HG02763 (cell line): Measurements from ENCODE around the gene KRT5.
"Not testable (repeated sequence)": the region's sequence is repeated elsewhere in the genome, so short reads cannot be mapped to it uniquely, and the experiment has no call there.

Experiments used
- ATAC-seq: cut with Tn5 transposase; IDR thresholded peaks from one replicate; pipeline ENCODE4 v1.9.1; 2021; ENCODE audit warnings: mild to moderate bottlenecking, moderate library complexity; ENCODE audit not compliant: unreplicated experiment

Gene KRT5

DNA sequence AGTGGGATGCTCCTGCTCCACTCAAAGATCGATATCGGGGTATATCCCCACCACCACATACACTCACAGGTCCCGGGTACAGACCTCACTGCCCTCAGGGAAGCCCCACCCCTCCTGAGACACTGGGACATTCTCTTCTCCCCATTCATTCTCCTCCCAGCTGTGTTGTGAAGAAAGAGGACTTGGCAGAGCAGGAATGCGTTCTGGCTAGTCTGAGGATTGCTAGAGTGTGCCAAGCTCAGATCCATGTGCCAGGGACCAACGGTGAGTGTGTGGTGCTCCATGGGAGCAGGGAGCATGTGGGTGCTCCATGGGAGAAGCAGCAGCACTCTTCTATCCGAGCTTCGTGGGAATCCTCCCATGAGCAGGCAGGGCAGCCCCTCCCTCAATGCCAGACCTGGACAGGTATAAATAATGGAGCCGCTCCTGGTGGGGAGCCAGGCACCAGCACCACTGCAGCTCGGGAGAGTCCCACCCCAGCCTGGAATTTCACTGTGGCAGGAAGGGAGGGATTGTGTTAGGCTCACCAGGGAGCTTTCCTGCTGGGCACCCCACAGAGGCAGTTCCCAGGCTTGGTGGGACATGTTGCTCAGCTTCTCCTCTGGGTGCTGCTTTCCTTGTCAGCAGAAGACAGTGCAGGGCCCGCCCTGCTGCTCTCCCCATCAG, 2.3 kb upstream of the KRT5 start:
- no peak for ATAC-seq

DNA sequence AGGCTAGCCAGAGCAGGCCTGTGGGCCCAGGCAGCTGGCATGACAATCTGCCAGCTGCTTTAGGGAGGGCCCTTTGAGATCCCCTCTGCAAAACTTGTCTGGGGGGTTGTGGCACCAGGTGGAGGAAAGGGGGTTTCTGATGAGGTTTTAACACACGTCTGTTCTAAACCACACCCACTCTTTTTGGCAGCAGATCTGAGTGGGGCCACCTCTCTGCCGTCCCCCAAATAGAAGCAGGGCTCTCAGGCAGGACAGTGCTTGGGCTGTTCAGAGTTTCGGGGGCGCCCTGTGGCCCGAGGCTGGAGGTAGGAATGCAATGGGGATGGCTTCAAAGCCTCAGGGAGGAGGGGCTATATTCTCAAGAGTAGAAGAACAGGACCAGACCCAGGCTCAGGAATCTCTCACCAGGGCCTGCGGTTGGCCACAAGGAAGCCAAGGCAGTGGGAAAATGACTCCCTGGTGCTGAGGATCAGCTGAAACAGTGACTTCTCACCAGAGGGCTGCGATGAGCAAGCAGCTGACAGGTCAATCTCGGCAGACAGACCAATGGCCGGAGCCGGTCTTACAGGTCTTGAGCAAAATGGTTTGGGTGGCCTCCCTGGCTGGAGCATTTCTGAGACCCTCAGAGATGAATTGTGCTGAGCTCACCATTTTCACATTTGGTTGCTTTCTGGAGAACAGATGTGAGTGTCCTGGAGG, 1.5 kb upstream of the KRT5 start:
- ATAC-seq: no peak

GRCh38 chr12:52521175-52521567, 977 bp upstream of the KRT5 start:
- ATAC-seq: no peak

DNA sequence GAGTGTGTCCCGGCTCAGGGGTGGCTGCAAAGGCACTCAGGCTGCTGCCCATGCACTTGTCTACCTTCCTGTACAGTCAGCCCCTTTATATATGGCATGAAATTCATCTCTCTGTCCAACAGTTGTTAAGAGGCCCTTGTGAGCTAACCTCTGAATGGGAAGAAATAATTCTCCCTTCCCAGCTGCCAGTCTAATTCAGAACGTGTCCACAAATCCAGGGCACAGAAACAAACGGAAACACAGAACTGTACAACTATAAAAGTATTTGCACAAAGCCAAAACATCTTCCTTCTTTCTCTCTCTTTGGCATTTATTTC, 849 bp downstream of the KRT5 start:
- no peak for ATAC-seq

DNA sequence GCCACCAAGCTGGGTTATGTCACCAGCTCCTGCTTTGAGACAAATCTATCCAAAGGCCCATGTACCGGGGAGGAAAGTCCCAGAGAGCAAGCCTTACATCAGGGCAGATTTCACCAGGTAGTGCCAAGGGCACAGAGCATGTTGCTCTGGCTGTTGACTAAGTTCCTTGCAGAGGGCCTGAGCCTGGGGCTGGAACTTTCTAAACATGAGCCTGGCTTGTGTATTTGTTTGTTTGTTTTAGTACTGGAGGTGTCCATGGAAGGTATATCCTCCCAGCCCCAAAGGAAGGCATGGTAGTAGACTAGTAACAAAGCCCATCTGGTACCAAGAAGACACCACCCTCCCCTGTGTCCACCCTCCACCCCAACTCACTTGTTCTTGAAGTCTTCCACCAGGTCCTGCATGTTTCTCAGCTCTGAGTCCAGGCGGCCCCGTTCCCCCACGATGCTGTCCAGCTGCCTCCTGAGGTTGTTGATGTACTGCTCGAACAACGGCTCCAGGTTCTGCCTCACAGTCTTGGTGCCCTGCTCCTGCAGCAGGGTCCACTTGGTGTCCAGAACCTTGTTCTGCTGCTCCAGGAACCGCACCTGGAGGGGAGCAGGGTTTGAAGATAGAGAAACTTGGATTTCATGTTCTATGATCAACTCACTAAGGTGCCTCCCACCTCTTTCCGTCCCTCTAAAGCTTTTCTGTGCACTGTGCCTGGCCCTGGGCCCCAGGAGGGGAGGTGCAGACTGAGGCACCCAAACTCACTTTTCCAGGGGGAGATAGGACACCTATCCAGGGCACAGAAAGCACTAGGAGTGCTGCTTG, 1.4 kb downstream of the KRT5 start:
- ATAC-seq: no peak

- no peak for ATAC-seq
These were observed 2.3 kb downstream of the KRT5 start for GRCh38 chr12:52517888-52518287.

- ATAC-seq: no peak
These were observed 3.0 kb downstream of the KRT5 start for GRCh38 chr12:52517005-52517835.

DNA sequence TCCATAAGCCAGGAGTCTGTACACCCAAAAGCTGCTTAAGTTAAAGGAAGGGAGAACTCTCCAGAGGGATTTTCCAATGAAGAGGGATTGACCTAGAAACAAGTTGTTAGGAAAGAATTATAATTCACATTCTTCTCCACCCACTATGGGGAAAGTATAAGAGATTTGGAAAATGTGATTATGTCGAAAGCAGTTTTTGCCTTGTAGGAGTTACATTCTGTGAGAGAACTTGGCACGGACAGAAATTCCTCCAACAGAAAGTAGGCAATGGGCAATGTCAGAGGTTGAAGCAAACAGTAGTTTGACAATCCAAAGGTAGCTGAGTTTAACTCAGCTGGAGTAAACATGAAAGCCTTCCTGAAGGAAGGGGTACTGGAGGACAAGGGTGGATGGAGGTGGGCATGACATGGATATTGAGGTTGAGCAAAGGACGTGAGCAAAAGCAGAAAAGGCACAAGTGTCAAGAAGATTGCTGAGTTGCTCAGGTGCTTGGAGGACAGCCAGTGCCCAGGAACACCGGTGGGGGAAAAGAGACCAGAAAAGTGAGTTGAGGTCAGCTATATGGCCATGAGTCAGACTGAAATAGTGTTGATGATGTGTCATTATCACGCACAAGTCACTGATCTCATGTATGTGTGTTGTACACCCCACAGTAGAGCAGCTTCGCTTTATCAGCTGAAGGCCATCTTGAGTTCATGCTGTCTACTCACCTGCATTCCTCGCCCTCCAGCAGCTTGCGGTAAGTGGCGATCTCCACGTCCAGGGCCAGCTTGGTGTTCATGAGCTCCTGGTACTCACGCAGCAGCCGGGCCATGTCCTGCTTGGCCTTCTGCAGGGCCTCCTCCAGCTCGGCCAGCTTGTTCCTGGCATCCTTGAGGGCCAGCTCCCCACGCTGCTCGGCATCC, 4.0 kb downstream of the KRT5 start:
- ATAC-seq: no peak

DNA sequence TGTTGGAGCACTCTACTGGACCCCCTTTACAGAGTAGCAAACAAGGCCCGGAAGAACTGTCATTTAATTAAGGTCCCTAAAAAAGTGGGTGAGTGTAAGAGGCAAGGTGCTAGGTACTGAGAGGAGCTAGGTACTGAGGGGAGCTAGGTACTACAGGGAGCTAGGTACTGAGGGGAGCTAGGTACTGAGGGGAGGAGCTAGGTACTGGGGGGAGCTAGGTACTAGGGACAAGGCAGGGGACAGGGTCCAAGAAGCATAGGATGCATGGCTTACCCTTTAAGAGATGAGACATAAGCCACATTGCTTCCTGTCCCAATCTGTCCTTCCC, 4.9 kb downstream of the KRT5 start:
- ATAC-seq: no peak

GRCh38 chr12:52514471-52515318, 5.5 kb downstream of the KRT5 start:
- no peak for ATAC-seq

DNA sequence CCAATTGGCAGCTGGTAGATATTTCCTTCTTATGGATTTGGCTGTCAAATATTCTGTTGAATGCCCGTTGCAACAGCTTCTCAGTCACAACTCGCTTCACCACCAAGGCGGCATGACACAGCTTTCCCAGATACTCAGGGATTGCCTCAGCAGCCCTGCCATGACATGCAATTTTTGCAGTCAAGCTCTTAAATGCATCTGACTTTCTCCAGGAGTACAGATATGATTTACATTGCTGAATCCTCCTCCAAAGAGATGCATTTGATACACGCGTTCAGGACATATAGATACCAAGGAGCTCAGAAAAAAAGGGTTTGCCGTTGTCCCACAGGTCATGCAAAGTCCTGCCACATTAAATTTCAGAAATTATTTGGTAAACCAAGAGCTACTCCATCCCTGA, 6.5 kb downstream of the KRT5 start:
- no peak for ATAC-seq

- no peak for ATAC-seq
These were observed 12.0 kb downstream of the KRT5 start for GRCh38 chr12:52508211-52508610.

DNA sequence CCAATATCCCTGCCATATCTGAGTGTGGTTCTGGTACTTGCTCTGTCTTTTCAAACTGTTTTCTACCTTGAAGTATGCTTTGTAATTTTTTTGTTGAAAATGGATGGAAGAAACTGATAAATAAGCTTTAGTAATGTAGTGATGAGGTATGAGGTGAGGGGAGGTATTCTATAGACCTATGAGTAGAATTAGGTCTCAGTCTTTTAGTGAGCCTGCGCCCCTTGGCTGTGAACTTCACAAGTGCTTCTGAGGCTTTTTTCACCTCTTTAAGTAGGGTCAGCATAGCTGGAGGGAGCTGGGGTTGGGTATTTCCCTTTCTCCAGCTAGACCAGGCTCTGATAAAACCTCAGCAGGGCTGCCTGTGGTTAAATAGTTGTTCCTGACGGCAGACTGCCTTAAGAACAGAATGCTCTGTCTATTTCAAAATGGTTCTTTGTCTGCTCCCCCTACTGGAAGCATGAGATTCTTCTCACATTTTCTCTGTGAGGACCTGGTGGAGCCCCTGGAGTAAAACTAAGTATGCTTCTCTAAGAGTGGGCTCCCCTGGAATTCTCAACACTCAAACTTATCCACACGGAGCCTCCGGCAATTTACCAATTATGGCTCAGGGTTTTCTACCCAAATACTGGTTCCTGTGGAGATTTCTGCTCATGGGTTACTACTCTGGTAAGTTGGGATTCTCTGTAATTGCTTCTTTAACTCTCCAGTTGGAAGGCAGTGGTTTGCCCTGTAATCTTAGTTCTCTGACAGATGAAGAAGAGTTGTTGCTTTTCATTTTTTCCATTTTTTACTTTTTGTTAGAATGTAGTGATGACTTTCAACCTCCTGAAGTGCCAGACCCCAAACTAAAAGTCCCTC, 13.1 kb downstream of the KRT5 start:
- no peak for ATAC-seq

DNA sequence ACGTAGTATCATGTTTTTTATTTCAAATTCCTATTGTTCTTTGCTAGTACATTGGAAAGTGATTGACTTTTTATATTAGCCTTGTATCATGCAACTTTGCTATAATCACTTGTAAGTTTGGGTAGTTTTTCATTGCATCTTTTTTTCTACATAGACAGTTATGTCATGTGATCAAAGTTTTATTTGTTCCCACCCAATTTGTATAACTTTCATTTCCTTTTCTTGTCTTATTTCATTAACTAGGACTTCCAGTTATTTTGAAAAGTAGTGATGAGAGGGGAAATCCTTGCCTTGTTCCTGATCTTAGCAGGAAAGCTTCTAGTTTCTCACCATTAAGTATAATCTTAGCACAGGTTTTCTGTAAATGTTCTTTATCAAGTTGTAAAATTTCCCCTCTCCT, 17.3 kb downstream of the KRT5 start:
- ATAC-seq: no peak

DNA sequence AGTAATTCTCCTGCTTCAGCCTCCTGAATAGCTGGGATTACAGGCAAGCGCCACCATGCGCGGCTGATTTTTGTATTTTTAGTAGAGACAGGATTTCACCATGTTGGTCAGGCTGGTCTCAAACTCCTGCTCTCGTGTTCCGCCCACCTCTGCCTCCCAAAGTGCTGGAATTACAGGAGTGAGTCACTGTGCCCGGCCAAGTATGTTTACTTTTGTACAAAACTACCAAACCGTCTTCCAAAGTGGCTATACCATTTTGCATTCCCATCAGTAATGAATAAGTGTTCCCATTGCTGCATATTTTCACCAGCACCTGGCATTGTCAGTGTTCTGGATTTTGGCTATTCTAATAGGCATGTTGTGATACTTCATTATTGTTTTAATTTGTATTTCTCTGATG, 18.7 kb downstream of the KRT5 start:
- no peak for ATAC-seq

GRCh38 chr12:52500574-52500973, 19.6 kb downstream of the KRT5 start:
- not testable (repeated sequence) for ATAC-seq

DNA sequence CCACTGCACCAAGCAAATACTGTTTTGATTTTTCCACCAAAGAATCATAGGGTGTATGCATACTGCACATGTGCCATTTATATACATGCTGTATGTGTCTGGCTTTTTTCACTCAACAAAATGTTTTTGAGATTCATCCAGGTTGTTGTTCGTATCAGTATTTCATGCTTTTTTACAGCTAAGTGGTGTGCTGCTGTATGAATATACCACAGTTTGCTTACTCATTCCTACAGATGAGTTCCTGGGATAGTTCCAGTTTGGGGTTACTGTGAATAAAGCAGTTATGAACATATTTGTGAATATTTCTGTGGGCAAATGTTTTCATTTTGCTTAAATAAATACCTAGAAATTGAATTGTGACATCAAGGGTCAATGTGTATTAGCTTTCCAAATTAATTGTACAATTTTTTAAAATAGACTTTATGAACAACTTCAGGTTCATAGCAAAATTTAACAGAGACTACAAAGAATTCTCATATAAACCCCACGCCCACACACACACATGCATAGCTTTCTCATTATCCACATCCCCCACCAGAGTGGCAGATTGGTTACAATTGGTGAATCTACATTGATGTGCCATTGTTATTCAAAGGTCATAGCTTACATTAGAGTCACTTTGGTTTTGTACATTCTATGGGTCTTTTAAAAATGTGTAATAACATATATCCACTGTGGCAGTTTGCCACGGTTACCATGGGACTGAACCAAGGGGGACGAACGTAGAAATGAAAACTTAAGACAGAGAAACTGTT, 20.2 kb downstream of the KRT5 start:
- no peak for ATAC-seq

- no peak for ATAC-seq
These were observed 21.2 kb downstream of the KRT5 start for GRCh38 chr12:52498946-52499345.
